Muscle of leg (tissue), 11 donors: ENCODE results near the gene MAFB. TPM values are rescaled to one million over a fixed set of nuclear protein-coding genes. Genes with fewer than 3 reads are reported as not detected.

Experiments
- DNase-seq: peaks from one replicate; pipeline ENCODE4 v3.0.0; 2013
- H3K27ac ChIP-seq: one replicate; pipeline ENCODE4 v1.5.1; 2013; ENCODE audit warnings: mild to moderate bottlenecking, low read length, control low read depth
- H3K27me3 ChIP-seq: one replicate; pipeline ENCODE4 v1.6.1; 2013; ENCODE audit warnings: low read length; ENCODE audit not compliant: control insufficient read depth, insufficient read depth
- H3K36me3 ChIP-seq: one replicate; pipeline ENCODE4 v1.6.1; 2013; ENCODE audit warnings: low read length; ENCODE audit not compliant: control insufficient read depth, insufficient read depth
- H3K4me1 ChIP-seq: one replicate; pipeline ENCODE4 v1.6.1; 2013; ENCODE audit warnings: low read length; ENCODE audit not compliant: control insufficient read depth, insufficient read depth
- H3K4me3 ChIP-seq: one replicate; pipeline ENCODE4 v1.5.1; 2013; ENCODE audit warnings: low read length, control low read depth
- H3K9me3 ChIP-seq: replicated peaks from 2 replicates; pipeline ENCODE4 v1.6.1; 2013; ENCODE audit warnings: low read depth, low read length; ENCODE audit not compliant: control insufficient read depth
- whole genome bisulfite sequencing: methylation state at CpG from one replicate; pipeline ENCODE4 v1.1.5; 2013; ENCODE audit warnings: missing lambda C conversion rate; ENCODE audit not compliant: insufficient coverage; 5-methylcytosine and 5-hydroxymethylcytosine counted together
- polyA plus RNA-seq, 8 donors: library from polyadenylated mRNA; unstranded; fragments of 120-200 nt; gene quantifications; one replicate each; pipeline versions ENCODE4 v1.2.1 to v1.2.3, GENCODE V29; 2013; ENCODE audit warnings: inconsistent platforms in 1 of 8, low replicate concordance in 1 of 8; ENCODE audit not compliant: insufficient read length in 8 of 8, insufficient read depth in 1 of 8
- total RNA-seq: library from RNA; stranded (reverse); fragments of 120-200 nt; gene quantifications from one replicate; pipeline ENCODE4 v1.2.4, GENCODE V29; 2013

MAFB gene
- total and polyA plus RNA-seq, 9 donors = 6.3 to 19.9 (median 10.7) TPM

DNA sequence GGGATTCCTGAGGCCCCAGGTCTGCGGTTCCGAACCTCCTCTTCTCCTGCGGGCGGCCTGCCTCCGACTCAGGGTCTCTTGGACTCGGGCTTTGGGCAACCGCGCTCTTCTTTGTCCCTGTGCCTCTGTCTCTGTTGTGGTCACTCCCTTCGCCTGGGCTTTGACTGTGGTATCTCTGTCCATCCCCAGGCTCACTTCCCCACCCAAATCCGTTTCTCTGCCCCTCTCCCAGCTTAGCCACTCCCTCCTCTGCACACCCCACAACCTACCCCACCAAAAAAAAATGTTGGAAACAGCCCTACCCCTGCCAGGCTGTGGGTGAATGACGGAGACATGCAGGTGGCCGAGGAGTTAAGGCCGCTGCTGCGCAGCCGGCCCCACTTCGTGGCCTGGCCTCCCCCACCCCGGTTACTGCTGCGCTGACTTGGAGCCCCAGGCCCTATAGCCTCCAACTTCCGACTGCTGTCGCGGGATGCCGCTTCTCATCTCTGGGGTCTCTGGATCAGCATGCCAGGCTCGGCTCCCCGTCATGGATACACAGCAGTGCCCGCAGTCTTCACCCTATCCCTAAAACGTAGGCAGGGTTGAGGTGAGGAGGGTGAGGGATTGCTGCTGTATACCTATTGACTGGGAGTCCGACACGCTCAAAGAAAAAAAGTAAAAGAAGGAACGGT is 2.7 kb upstream of the MAFB start:
- H3K9me3 ChIP-seq = no peaks in the 10 kb centered on the region
- no peak overlapping the region for H3K4me3 ChIP-seq
- DNase-seq = no peak
- no peak overlapping the region for H3K27ac ChIP-seq
- 14% methylated on average over 24 of the region's 29 CpGs for WGBS
- peaks cover 24% of the 10 kb centered on the region for H3K4me1 ChIP-seq
- peaks cover 65% of the 10 kb centered on the region for H3K27me3 ChIP-seq
- no peaks in the 10 kb centered on the region for H3K36me3 ChIP-seq

DNA sequence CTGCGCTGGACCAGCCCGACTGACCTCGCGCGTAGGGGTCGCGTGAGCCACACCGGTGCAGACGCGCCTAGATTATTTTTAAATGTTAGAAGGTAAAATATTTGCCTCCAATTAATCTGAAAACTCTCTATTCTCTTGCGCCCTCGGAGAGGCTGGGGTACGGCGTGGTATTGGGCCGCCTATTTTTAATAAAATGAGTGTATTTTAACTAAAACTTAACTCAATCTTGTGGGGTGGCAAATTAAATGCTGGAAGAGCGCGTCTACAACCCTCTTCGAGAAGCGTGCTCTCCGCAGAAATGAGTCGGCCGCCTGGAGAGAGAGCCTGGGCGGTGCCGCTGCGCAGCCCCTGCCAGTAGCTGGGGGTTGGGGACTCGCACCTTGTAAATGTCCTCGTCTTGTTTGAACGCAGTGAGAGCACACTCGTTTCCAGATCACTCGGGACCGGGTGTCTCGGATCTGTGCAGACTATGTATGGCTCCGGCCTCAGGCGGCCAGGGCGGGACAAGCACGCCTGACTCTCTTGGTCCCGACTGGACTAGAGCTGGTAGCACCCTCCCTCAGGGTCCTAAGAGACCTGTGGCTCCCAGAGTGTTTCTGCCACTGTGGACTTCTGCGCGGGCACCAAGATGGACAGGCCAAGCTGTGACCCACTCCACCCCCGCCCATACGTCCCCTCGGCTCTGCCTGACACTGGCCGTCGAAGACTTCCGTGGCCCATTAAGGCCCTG is 2.0 kb upstream of the MAFB start:
- Histone ChIP-seq H3K9me3 (no peaks in the 10 kb centered on the region), H3K27me3 (peaks cover 67% of the 10 kb centered on the region), H3K36me3 (no peaks in the 10 kb centered on the region), H3K4me1 (peaks cover 29% of the 10 kb centered on the region), H3K4me3 (no peak overlapping the region), H3K27ac (no peak overlapping the region)
- no peak for DNase-seq
- WGBS = 8% methylated on average over 28 of the region's 45 CpGs

DNA sequence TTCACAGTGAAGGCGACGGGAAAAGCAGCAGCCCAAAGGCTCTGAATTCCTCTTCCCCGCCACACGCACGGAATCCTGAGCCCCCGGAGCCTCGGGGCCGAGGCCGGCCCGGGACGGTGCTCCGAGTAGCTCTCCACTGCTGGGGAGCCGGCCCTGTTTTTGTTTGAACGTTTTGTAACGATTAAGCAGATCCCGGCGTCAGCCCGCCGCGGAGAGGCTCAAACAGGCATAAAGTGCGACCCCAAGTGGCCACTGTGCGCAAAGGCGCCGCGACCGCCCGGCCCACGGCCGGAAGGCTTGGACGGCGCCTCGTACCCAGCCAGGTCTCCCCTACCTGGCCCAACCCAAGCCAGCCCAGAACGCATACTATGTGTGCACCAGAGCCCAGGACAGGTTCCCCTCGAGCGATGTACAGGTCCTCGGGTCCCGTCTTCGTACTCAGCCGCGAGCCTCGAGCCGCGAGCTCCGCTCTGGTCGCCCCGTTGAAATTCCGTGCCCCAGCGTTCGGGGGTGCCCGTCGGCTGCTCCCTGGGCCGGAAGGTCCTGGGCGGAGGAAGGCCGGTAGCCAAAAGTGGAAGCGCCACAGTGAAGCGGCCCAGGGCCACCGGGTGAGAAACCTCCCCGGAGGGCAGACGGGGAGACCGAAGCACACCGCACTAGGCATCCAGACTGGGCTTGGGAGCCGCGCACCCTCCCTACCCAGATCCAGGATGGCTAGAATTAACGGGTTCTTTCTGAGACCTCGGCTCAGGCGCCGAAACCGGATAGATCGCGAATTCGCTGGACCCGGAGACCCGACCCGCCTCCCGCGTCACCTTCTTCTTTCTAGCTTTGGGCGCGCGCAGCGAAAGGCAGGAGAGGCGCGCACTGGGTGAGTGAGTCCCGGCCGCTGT is 1.2 kb upstream of the MAFB start:
- H3K4me1 ChIP-seq = peaks cover 29% of the 10 kb centered on the region
- DNase-seq = peak; percentile 97
- peak overlapping the region; percentile 51 for H3K4me3 ChIP-seq
- peak overlapping the region; percentile 94 for H3K27ac ChIP-seq
- H3K27me3 ChIP-seq = peaks cover 66% of the 10 kb centered on the region
- H3K36me3 ChIP-seq = no peaks in the 10 kb centered on the region
- WGBS = 1% methylated on average over 82 of the region's 84 CpGs
- H3K9me3 ChIP-seq = no peaks in the 10 kb centered on the region

DNA sequence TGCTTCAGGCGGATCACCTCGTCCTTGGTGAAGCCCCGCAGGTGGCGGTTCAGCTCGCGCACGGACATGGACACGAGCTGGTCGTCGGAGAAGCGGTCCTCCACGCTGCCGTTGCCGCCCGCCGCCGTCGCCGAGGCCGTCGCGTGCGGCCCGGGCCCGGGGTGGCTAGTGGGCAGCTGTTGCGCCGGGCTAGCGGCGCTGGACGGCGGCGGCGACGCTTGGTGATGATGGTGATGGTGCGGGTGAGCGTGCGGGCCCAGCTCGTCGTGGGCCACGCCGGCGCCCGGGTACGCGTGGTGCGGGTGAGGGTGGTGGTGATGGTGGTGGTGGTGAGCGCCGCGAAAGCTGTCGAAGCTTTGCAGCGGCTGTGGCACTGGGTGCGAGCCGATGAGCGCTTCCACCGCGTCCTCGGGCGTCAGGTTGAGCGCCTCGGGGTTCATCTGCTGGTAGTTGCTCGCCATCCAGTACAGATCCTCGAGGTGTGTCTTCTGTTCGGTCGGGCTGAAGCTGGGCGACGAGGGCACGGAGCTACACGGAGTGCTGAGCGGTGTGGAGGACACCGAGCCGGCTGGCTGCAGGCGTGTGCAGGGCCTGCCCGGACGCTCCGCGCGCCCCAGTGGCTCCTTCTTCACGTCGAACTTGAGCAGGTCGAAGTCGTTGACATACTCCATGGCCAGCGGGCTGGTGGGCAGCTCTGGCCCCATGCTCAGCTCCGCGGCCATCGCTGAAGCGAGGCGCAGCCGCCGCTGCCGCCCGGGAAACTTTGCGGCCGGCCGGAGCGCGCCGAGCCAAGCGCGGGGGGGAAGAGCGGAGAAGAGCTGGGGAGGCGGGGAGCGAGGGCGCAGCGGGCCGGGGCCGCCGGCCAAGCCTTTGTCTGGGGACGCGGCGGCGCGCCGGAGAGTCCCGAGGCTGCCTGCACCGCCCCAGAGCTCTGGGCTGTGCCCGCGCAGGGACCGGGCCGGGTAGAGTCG is 622 bp downstream of the MAFB start:
- WGBS = under 1% methylated on average over 118 of the region's 120 CpGs
- Histone ChIP-seq H3K27me3 (peaks cover 67% of the 10 kb centered on the region), H3K27ac (peak overlapping the region; percentile 75), H3K4me3 (peak overlapping the region; percentile 68), H3K36me3 (no peaks in the 10 kb centered on the region), H3K9me3 (no peaks in the 10 kb centered on the region), H3K4me1 (peaks cover 34% of the 10 kb centered on the region)
- DNase-seq = no peak

DNA sequence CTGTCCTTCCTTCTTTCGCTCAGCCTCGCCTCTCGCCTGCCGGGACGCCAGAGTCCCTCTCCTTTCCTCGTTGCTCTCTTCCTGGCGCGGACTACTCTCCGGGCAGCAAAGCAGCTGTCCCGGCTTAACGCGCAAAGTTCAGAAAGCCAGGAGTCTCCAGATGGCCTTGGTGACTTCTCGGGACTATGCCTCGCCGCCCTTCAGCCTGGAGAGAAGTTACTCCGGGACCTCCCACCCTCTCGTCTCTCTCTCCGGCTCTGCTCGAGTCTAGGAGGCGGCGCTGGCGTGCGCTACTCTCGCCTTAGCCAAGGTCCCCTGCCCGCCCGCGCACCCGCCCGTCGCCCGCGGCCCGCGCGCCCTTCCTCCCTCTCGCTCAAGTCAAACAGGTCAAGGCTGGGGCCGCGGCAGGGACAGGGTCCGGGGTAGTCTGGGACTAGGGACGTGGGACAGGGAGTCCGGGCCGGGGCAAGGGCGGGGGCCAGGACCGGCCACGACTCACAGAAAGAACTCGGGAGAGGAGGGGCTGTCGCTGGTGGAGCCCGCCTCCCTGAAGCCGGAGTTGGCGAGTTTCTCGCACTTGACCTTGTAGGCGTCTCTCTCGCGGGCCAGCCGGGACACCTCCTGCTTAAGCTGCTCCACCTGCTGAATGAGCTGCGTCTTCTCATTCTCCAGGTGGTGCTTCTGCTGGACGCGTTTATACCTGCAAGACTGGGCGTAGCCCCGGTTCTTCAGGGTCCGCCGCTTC is 1.5 kb downstream of the MAFB start:
- WGBS = under 1% methylated on average over 62 of the region's 62 CpGs
- peaks cover 41% of the 10 kb centered on the region for H3K4me1 ChIP-seq
- no peaks in the 10 kb centered on the region for H3K9me3 ChIP-seq
- peak; percentile 75 for DNase-seq
- H3K27me3 ChIP-seq = peaks cover 67% of the 10 kb centered on the region
- no peaks in the 10 kb centered on the region for H3K36me3 ChIP-seq
- H3K4me3 ChIP-seq = peak overlapping the region; percentile 68
- peak overlapping the region; percentile 67 for H3K27ac ChIP-seq

DNA sequence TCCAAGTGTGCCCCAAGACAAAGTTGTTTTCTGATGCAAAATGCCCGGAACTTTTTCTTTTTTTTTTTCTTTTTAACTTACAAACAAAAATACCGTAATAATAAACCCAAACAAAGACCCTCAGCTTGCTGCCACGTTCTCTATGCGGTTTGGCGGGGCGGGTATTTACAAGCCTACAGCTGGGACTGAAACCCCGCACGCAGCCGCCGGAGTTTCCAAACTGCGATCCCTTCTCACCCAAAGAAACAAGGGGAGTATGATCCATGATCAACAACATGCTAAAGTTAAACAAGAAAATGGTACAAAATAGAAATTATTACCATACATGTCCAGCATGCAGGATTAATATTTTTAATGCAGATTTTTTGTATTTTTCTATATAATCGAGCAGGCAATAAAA is 2.1 kb downstream of the MAFB start:
- DNase-seq = no peak
- 7% methylated on average over 3 of the region's 12 CpGs for whole genome bisulfite sequencing
- Histone ChIP-seq H3K36me3 (no peaks in the 10 kb centered on the region), H3K27ac (peak overlapping the region; percentile 67), H3K9me3 (no peaks in the 10 kb centered on the region), H3K27me3 (peaks cover 67% of the 10 kb centered on the region), H3K4me1 (peaks cover 43% of the 10 kb centered on the region), H3K4me3 (peak overlapping the region; percentile 68)

DNA sequence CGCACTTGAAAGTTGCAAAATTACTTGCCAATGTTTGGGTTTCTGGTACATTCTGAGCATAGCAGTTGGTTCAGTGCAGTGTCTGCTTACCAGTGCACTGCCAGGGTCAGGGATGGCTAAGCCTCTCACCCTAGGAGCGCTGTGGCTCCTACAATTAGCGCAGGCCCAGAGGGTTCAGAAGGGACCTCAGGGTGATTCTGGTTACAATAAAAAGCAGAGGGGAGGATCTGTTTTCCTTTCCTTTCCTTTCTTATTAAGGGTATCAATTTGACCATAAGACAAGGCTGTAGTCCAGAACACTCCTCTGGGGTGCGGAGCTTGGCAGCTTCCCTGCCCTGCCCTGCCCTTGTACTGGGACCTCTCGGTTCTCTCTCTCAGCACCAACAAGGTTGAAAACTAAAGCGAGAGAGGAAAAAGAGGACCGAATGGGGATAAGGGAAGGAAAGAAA is 2.6 kb downstream of the MAFB start:
- H3K36me3 ChIP-seq = no peaks in the 10 kb centered on the region
- WGBS = 80% methylated on average over 3 of the region's 7 CpGs
- H3K27me3 ChIP-seq = peaks cover 67% of the 10 kb centered on the region
- DNase-seq = no peak
- H3K27ac ChIP-seq = no peak overlapping the region
- H3K4me1 ChIP-seq = peaks cover 43% of the 10 kb centered on the region
- no peaks in the 10 kb centered on the region for H3K9me3 ChIP-seq
- peak overlapping the region; percentile 68 for H3K4me3 ChIP-seq

DNA sequence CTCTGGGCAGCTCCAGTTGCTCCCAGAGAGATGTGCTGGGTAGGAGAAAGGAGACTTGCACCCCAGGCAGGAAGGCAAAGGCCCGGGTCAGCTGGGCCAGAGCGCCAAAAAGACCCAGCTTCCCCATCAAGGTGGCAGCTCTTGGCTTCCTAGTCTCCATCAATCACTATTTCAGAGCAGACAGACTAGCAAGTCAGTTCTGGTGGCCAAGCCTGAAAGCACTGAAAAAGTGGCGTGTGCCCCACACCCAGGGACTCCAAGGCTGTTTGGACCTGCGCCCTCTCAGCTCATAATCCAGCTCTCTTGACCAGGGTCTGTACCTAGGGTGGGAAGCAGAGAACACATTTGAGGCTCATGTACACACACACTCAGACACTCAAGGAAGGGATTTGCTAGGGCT is 3.7 kb downstream of the MAFB start:
- 85% methylated on average over 2 of the region's 4 CpGs for WGBS
- Histone ChIP-seq H3K9me3 (no peaks in the 10 kb centered on the region), H3K27me3 (peaks cover 63% of the 10 kb centered on the region), H3K4me1 (peaks cover 37% of the 10 kb centered on the region), H3K4me3 (peak overlapping the region; percentile 5), H3K36me3 (no peaks in the 10 kb centered on the region), H3K27ac (no peak overlapping the region)
- DNase-seq = no peak

DNA sequence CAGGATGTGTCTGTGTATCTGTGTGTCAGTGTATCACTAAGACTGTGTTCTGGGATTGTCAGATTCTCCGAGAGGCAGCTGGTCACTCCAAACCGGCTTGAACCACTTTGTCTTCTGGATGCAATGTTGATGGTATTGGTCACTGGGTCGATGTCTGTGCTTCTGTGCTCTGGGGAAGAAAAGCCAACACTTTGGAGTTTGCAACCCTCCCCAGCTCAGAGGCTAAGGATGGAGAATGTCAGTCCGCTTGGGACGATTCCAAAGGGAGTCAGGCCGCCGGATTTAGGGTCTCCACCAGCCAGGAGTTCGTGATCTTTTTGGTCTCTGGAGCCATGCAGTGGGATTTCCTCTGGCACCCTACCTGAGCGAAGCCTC is 5.2 kb downstream of the MAFB start:
- Histone ChIP-seq H3K27me3 (peaks cover 60% of the 10 kb centered on the region), H3K4me1 (peaks cover 30% of the 10 kb centered on the region), H3K27ac (no peak overlapping the region), H3K4me3 (no peak overlapping the region), H3K36me3 (no peaks in the 10 kb centered on the region), H3K9me3 (no peaks in the 10 kb centered on the region)
- WGBS = 49% methylated on average over 3 of the region's 9 CpGs
- DNase-seq = no peak
